Liver (tissue), 3 donors: ENCODE data around the gene WAPL.

Experiments
- CTCF ChIP-seq: fragments of 150-350 bp; IDR thresholded peaks from 2 replicates; pipeline ENCODE4 v1.5.1; 2017; ENCODE audit warnings: improper control_type of control experiment, low read depth, low read length; ENCODE audit not compliant: missing input control
- EGR1 ChIP-seq, 2 donors: IDR thresholded peaks; 2 replicates each; pipeline ENCODE4 v1.6.1; 2016 to 2018; ENCODE audit warnings: antibody characterized with exemption in 2 of 2, low read depth in 2 of 2
- FOXA2 ChIP-seq: IDR thresholded peaks from 2 replicates; pipeline ENCODE4 v1.6.1; 2016; ENCODE audit warnings: antibody characterized with exemption
- GABPA ChIP-seq, 2 donors: IDR thresholded peaks in 1 of 2; conservative IDR thresholded peaks in 1 of 2; 2 replicates each; pipeline ENCODE4 v1.6.1; 2016; ENCODE audit warnings: antibody characterized with exemption in 2 of 2, mild to moderate bottlenecking in 1 of 2, moderate library complexity in 1 of 2
- HNF4A ChIP-seq, 2 donors: conservative IDR thresholded peaks; 2 replicates each; pipeline ENCODE4 v1.6.1; 2016; ENCODE audit warnings: antibody characterized with exemption in 2 of 2, mild to moderate bottlenecking in 2 of 2
- JUND ChIP-seq, 2 donors: IDR thresholded peaks; 2 replicates each; pipeline ENCODE4 v1.6.1; 2016; ENCODE audit warnings: antibody characterized with exemption in 2 of 2
- MAX ChIP-seq: IDR thresholded peaks from 2 replicates; pipeline ENCODE4 v1.6.1; 2016; ENCODE audit warnings: antibody characterized with exemption
- NR2F2 ChIP-seq: IDR thresholded peaks from 2 replicates; pipeline ENCODE4 v1.6.1; 2016; ENCODE audit warnings: antibody characterized with exemption
- RAD21 ChIP-seq, 2 donors: IDR thresholded peaks; 2 replicates each; pipeline ENCODE4 v1.6.1; 2016; ENCODE audit warnings: antibody characterized with exemption in 2 of 2, mild to moderate bottlenecking in 2 of 2
- SP1 ChIP-seq: IDR thresholded peaks from 2 replicates; pipeline ENCODE4 v1.6.1; 2018; ENCODE audit warnings: antibody characterized with exemption, mild to moderate bottlenecking
- TAF1 ChIP-seq: conservative IDR thresholded peaks from 2 replicates; pipeline ENCODE4 v1.6.1; 2016; ENCODE audit warnings: antibody characterized with exemption, mild to moderate bottlenecking
- YY1 ChIP-seq: IDR thresholded peaks from 2 replicates; pipeline ENCODE4 v1.6.1; 2016; ENCODE audit warnings: antibody characterized with exemption, mild to moderate bottlenecking
- TF ChIP-seq, protein P1 (sequence below): IDR thresholded peaks from 2 replicates; pipeline ENCODE4 v1.6.1; 2016; ENCODE audit warnings: antibody characterized with exemption, mild to moderate bottlenecking
- TF ChIP-seq, protein P2 (sequence below): IDR thresholded peaks from 2 replicates; pipeline ENCODE4 v1.6.1; 2016; ENCODE audit warnings: antibody characterized with exemption
- donor health status: healthy.
- donor health status: healthy.

DNA sequence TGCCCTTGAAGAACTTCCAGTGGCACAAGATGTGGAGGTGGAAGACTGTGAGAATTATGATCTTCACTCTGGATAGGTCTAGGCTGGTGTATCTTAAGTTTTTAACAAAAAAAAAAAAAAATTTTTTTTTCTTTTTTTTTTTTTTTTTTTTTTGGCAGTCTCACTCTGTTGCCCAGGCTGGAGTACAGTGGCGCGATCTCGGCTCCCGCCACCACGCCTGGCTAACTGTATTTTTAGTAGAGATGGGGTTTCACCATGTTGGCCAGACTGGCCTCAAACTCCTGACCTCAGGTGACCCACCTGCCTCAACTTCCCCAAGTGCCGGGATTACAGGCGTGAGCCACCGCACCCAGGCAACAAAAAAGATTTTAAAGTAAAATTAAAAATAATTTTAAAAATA, 37.9 kb downstream of the WAPL start:
- TF ChIP-seq CTCF = no peak
- no peak for TF ChIP-seq RAD21 (IDR thresholded peaks at IDR 0.05)
- no peak for TF ChIP-seq MAX
- no peak for TF ChIP-seq JUND (IDR thresholded peaks at IDR 0.05)
- TF ChIP-seq EGR1 (IDR thresholded peaks at IDR 0.05; ENCODE audit: low read depth in 2 of 2) = no peak
- TF ChIP-seq, protein P1, sequence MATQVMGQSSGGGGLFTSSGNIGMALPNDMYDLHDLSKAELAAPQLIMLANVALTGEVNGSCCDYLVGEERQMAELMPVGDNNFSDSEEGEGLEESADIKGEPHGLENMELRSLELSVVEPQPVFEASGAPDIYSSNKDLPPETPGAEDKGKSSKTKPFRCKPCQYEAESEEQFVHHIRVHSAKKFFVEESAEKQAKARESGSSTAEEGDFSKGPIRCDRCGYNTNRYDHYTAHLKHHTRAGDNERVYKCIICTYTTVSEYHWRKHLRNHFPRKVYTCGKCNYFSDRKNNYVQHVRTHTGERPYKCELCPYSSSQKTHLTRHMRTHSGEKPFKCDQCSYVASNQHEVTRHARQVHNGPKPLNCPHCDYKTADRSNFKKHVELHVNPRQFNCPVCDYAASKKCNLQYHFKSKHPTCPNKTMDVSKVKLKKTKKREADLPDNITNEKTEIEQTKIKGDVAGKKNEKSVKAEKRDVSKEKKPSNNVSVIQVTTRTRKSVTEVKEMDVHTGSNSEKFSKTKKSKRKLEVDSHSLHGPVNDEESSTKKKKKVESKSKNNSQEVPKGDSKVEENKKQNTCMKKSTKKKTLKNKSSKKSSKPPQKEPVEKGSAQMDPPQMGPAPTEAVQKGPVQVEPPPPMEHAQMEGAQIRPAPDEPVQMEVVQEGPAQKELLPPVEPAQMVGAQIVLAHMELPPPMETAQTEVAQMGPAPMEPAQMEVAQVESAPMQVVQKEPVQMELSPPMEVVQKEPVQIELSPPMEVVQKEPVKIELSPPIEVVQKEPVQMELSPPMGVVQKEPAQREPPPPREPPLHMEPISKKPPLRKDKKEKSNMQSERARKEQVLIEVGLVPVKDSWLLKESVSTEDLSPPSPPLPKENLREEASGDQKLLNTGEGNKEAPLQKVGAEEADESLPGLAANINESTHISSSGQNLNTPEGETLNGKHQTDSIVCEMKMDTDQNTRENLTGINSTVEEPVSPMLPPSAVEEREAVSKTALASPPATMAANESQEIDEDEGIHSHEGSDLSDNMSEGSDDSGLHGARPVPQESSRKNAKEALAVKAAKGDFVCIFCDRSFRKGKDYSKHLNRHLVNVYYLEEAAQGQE = no peak
- no peak for TF ChIP-seq GABPA (IDR thresholded peaks at IDR 0.05 in 1 of 2, conservative IDR thresholded peaks at IDR 0.05 in 1 of 2)
- TF ChIP-seq TAF1 = no peak
- TF ChIP-seq, protein P2, sequence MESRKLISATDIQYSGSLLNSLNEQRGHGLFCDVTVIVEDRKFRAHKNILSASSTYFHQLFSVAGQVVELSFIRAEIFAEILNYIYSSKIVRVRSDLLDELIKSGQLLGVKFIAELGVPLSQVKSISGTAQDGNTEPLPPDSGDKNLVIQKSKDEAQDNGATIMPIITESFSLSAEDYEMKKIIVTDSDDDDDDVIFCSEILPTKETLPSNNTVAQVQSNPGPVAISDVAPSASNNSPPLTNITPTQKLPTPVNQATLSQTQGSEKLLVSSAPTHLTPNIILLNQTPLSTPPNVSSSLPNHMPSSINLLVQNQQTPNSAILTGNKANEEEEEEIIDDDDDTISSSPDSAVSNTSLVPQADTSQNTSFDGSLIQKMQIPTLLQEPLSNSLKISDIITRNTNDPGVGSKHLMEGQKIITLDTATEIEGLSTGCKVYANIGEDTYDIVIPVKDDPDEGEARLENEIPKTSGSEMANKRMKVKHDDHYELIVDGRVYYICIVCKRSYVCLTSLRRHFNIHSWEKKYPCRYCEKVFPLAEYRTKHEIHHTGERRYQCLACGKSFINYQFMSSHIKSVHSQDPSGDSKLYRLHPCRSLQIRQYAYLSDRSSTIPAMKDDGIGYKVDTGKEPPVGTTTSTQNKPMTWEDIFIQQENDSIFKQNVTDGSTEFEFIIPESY = no peak
- no peak for TF ChIP-seq YY1
- no peak for TF ChIP-seq NR2F2
- no peak for TF ChIP-seq HNF4A (conservative IDR thresholded peaks at IDR 0.05)
- no peak for TF ChIP-seq SP1
- no peak for TF ChIP-seq FOXA2
